GM23338 (cell line): ENCODE measurements around the gene DCLRE1C. TPM values are rescaled to one million over a fixed set of nuclear protein-coding genes. Genes with fewer than 3 reads are reported as not detected.
A peak's percentile ranks its signal among the peaks of the same experiment; 100 is the strongest.

Source experiments
- ATAC-seq: fragments of 200-7000 bp; cut with Tn5 transposase; 3 replicates; pipeline ENCODE4 v1.9.1; 2020
- DNase-seq: peaks from one replicate; pipeline ENCODE4 v3.0.0-alpha.2; 2015; ENCODE audit warnings: low spot score
- H2AFZ ChIP-seq: fragments of 200-600 bp; sonication (generic); 2 replicates; pipeline ENCODE4 v1.8.0; 2016; ENCODE audit warnings: antibody characterized with exemption, mild to moderate bottlenecking, moderate library complexity
- H3F3A ChIP-seq: fragments of 200-600 bp; sonication (generic); replicated peaks from 2 replicates; pipeline ENCODE4 v1.8.0; 2017; ENCODE audit warnings: antibody characterized with exemption, mixed run types, low read depth
- H3K27ac ChIP-seq: fragments of 200-600 bp; sonication (generic); 2 replicates; pipeline ENCODE4 v1.6.1; 2016; ENCODE audit warnings: low read depth
- H3K27me3 ChIP-seq: fragments of 200-600 bp; sonication (generic); 2 replicates; pipeline ENCODE4 v1.8.0; 2016; ENCODE audit warnings: mild to moderate bottlenecking, mixed run types, moderate library complexity; ENCODE audit not compliant: insufficient read depth
- H3K36me3 ChIP-seq: fragments of 200-600 bp; sonication (generic); 2 replicates; pipeline ENCODE4 v1.8.0; 2016; ENCODE audit warnings: mild to moderate bottlenecking; ENCODE audit not compliant: insufficient read depth
- H3K4me1 ChIP-seq: fragments of 200-600 bp; sonication (generic); 2 replicates; pipeline ENCODE4 v1.8.0; 2016; ENCODE audit warnings: mild to moderate bottlenecking, moderate library complexity; ENCODE audit not compliant: insufficient read depth
- H3K4me2 ChIP-seq: fragments of 200-600 bp; sonication (generic); 2 replicates; pipeline ENCODE4 v1.7.1; 2017; ENCODE audit warnings: mixed run types
- H3K4me3 ChIP-seq: fragments of 200-600 bp; sonication (generic); 2 replicates; pipeline ENCODE4 v1.6.1; 2016; ENCODE audit warnings: mixed run types
- H3K79me2 ChIP-seq: fragments of 200-600 bp; sonication (generic); replicated peaks from 2 replicates; pipeline ENCODE4 v1.8.0; 2017; ENCODE audit warnings: mild to moderate bottlenecking; ENCODE audit not compliant: insufficient read depth
- H3K9me2 ChIP-seq: fragments of 200-600 bp; sonication (generic); 2 replicates; pipeline ENCODE4 v1.8.0; 2017; ENCODE audit not compliant: insufficient read depth
- H4K20me1 ChIP-seq: fragments of 200-600 bp; sonication (generic); replicated peaks from 2 replicates; pipeline ENCODE4 v1.8.0; 2017; ENCODE audit warnings: mild to moderate bottlenecking; ENCODE audit not compliant: insufficient read depth
- H3K27ac Mint-ChIP-seq: 2 replicates; pipeline ENCODE4 v1.8.0; 2020; ENCODE audit warnings: inconsistent platforms, mild to moderate bottlenecking, moderate library complexity, mixed read lengths
- H3K27me3 Mint-ChIP-seq: 3 replicates; pipeline ENCODE4 v1.8.0; 2022; ENCODE audit warnings: low read depth, mild to moderate bottlenecking, moderate library complexity, mixed read lengths, inconsistent platforms; ENCODE audit not compliant: insufficient read depth, poor library complexity
- H3K36me3 Mint-ChIP-seq: 3 replicates; pipeline ENCODE4 v1.8.0; 2021; ENCODE audit warnings: low read depth, mild to moderate bottlenecking, inconsistent platforms, moderate library complexity, mixed read lengths
- H3K4me1 Mint-ChIP-seq: 3 replicates; pipeline ENCODE4 v1.8.0; 2020; ENCODE audit warnings: mild to moderate bottlenecking, inconsistent platforms, mixed read lengths
- H3K4me3 Mint-ChIP-seq: 3 replicates; pipeline ENCODE4 v1.8.0; 2021; ENCODE audit warnings: moderate library complexity, mild to moderate bottlenecking, inconsistent platforms, mixed read lengths
- H3K9me3 Mint-ChIP-seq: 3 replicates; pipeline ENCODE4 v1.8.0; 2020; ENCODE audit warnings: moderate library complexity, mild to moderate bottlenecking, inconsistent platforms, mixed read lengths
- CREB1 ChIP-seq: fragments of 250-450 bp; sonication (Bioruptor Pico); IDR thresholded peaks from 2 replicates; pipeline ENCODE4 v1.5.0; 2020; ENCODE audit warnings: low read depth, mild to moderate bottlenecking, moderate library complexity
- CTCF ChIP-seq, 2 experiments: fragments of 200-600 bp in 1 of 2; sonication (generic) in 1 of 2; conservative IDR thresholded peaks; 2 replicates each; pipeline versions ENCODE4 v1.5.1 to v1.6.1; 2016 to 2017; ENCODE audit warnings: antibody characterized with exemption in 2 of 2, low read depth in 2 of 2, mild to moderate bottlenecking in 2 of 2, moderate library complexity in 1 of 2
- ETS1 ChIP-seq: IDR thresholded peaks from 2 replicates; pipeline ENCODE4 v1.6.1; 2016; ENCODE audit warnings: antibody characterized with exemption
- EZH2 ChIP-seq: fragments of 200-600 bp; sonication (generic); IDR thresholded peaks from one replicate; pipeline ENCODE4 v1.8.0; 2017; ENCODE audit warnings: antibody characterized with exemption, mild to moderate bottlenecking, low read depth; ENCODE audit not compliant: unreplicated experiment
- EZH2phosphoT487 ChIP-seq: fragments of 200-600 bp; sonication (generic); IDR thresholded peaks from one replicate; pipeline ENCODE4 v1.8.1; 2018; ENCODE audit warnings: antibody characterized with exemption; ENCODE audit not compliant: unreplicated experiment
- JUNB ChIP-seq: IDR thresholded peaks from one replicate; pipeline ENCODE4 v1.6.1; 2016; ENCODE audit warnings: antibody characterized with exemption; ENCODE audit not compliant: unreplicated experiment
- NANOG ChIP-seq: IDR thresholded peaks from 2 replicates; pipeline ENCODE4 v1.6.1; 2016; ENCODE audit warnings: antibody characterized with exemption, borderline replicate concordance
- POLR2AphosphoS5 ChIP-seq: IDR thresholded peaks from 2 replicates; pipeline ENCODE4 v1.6.1; 2016; ENCODE audit warnings: antibody characterized with exemption, low read depth
- REST ChIP-seq: IDR thresholded peaks from one replicate; pipeline ENCODE4 v1.6.1; 2018; ENCODE audit warnings: antibody characterized with exemption; ENCODE audit not compliant: unreplicated experiment
- STAT1 ChIP-seq: IDR thresholded peaks from one replicate; pipeline ENCODE4 v1.6.1; 2016; ENCODE audit warnings: antibody characterized with exemption; ENCODE audit not compliant: unreplicated experiment
- ZNF114 ChIP-seq: fragments of 250-450 bp; sonication (Bioruptor Pico); IDR thresholded peaks from 2 replicates; pipeline ENCODE4 v1.5.0; 2020; ENCODE audit warnings: mild to moderate bottlenecking, moderate library complexity
- ZNF462 ChIP-seq: fragments of 250-450 bp; sonication (Bioruptor Pico); IDR thresholded peaks from 2 replicates; pipeline ENCODE4 v1.5.0; 2020; ENCODE audit warnings: mild to moderate bottlenecking, moderate library complexity
- polyA plus RNA-seq: library from polyadenylated mRNA; unstranded; fragments of >200 nt; fragmentation: Nextera tagmentation; extraction: Ambion mirVana; gene quantifications from 2 replicates; pipeline ENCODE4 v1.2.1, GENCODE V29; 2016
- total RNA-seq: library from RNA; depleted of rRNA; stranded (reverse); fragments of >200 nt; shearing (Covaris generic); gene quantifications from 2 replicates; pipeline ENCODE4 v1.2.3, GENCODE V29; 2014

Gene DCLRE1C
- total and polyA plus RNA-seq, 2 experiments from 2014 or later: 3.9 to 30.2 TPM

GRCh38 chr10:14879928-14880193 lies 74.0 kb downstream of the DCLRE1C start (continued):
- no peak for TF ChIP-seq EZH2
- TF ChIP-seq CREB1 (CRISPR knock-in tag): no peak

- Mint-ChIP-seq H3K4me1 (peaks cover 36% of the 10 kb centered on the region), H3K4me3 (peak overlapping the region; percentile 99), H3K27ac (peak overlapping the region; percentile 97), H3K27me3 (peaks cover 5% of the 10 kb centered on the region), H3K9me3 (no peaks in the 10 kb centered on the region), H3K36me3 (peaks cover 8% of the 10 kb centered on the region)
- DNase-seq (peak; percentile 52), ATAC-seq (peak; percentile 7; the same call in 2 of the 3 replicates)
- TF ChIP-seq CTCF (conservative IDR thresholded peaks at IDR 0.05; ENCODE audit: low read depth in 2 of 2): no peak
- TF ChIP-seq POLR2AphosphoS5: no peak
- no peak for TF ChIP-seq JUNB
- no peak for TF ChIP-seq ETS1
- no peak for TF ChIP-seq STAT1
- TF ChIP-seq EZH2phosphoT487: no peak
- no peak for TF ChIP-seq NANOG
- no peak for TF ChIP-seq CREB1 (CRISPR knock-in tag)
- TF ChIP-seq ZNF462: no peak
- TF ChIP-seq ZNF114 (CRISPR knock-in tag): no peak
- no peak for TF ChIP-seq REST
- Histone ChIP-seq H3K27me3 (no peaks in the 10 kb centered on the region), H4K20me1 (peaks cover 26% of the 10 kb centered on the region), H3K9me2 (no peaks in the 10 kb centered on the region), H3K4me1 (peaks cover 27% of the 10 kb centered on the region), H3K27ac (peak overlapping the region; percentile 43; the same call in 1 of the 2 replicates), H3K4me3 (peak overlapping the region; percentile 73), H2AFZ (no peak overlapping the region), H3K79me2 (peaks cover 65% of the 10 kb centered on the region), H3F3A (no peaks in the 10 kb centered on the region), H3K4me2 (peak overlapping the region; percentile 70), H3K36me3 (no peaks in the 10 kb centered on the region; the same call in 1 of the 2 replicates)
Measured at GRCh38 chr10:14879124-14879927, 74.6 kb downstream of the DCLRE1C start.
